ENCODE data around the gene ARHGAP26.

DNA sequence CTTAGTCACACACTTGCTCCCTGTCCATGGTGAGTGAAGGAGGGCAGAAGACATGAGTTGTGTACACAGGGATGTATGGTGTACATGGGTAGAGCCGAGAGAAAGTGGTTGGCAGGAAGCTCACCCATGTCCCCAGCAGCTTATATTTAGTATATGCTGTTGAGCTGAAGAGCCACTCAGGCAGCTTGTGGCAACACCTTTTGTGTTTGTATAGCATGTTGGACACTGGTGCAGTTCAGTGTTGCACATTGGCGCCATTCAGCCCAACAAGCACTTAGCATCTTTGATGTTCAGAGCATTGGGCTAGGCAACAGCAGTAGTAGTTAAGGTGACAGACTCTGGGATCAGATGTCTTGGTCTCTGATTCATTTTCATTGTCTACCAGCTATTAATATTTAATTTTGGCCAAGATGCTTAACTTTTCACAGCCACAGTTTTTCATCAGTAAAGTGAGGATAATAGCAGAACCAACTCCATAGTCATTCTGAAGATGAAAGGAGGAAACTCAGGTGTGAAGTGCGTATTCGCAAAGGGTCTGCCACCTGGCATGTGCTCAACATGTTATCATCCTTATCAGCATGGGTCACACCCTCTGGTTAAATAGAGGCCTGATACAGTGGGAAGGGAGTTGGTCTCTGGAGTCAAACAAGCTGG, 448.5 kb downstream of the ARHGAP26 start:
- TF ChIP-seq, protein P1, sequence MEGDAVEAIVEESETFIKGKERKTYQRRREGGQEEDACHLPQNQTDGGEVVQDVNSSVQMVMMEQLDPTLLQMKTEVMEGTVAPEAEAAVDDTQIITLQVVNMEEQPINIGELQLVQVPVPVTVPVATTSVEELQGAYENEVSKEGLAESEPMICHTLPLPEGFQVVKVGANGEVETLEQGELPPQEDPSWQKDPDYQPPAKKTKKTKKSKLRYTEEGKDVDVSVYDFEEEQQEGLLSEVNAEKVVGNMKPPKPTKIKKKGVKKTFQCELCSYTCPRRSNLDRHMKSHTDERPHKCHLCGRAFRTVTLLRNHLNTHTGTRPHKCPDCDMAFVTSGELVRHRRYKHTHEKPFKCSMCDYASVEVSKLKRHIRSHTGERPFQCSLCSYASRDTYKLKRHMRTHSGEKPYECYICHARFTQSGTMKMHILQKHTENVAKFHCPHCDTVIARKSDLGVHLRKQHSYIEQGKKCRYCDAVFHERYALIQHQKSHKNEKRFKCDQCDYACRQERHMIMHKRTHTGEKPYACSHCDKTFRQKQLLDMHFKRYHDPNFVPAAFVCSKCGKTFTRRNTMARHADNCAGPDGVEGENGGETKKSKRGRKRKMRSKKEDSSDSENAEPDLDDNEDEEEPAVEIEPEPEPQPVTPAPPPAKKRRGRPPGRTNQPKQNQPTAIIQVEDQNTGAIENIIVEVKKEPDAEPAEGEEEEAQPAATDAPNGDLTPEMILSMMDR (IDR thresholded peaks at IDR 0.05; ENCODE audit: extremely low read depth in 1 of 2, insufficient read depth in 1 of 2, low read depth in 1 of 2, low read length in 2 of 2): no peak
- TF ChIP-seq MYC (IDR thresholded peaks at IDR 0.05; ENCODE audit: low read depth, low read length) (no peak), POLR2AphosphoS5 (IDR thresholded peaks at IDR 0.05; ENCODE audit: insufficient read depth, low read depth, low read length) (no peak), POLR2A (IDR thresholded peaks at IDR 0.05; ENCODE audit: low read depth, low read length) (no peak), EZH2 (IDR thresholded peaks at IDR 0.05; ENCODE audit: borderline replicate concordance, low read depth, low read length, severe bottlenecking) (no peak)
